B cell (primary cell): ENCODE measurements around the gene CRY2. TPM values are rescaled to one million over a fixed set of nuclear protein-coding genes. Genes with fewer than 3 reads are reported as not detected.

Experiments
- ATAC-seq: fragments of 200-7000 bp; cut with Tn5 transposase; one replicate; pipeline ENCODE4 v1.10.0; 2021; ENCODE audit warnings: low read depth, mild to moderate bottlenecking, moderate number of reproducible peaks, moderate library complexity
- CTCF ChIA-PET: fragments of 350-600 bp; sonication (Branson Sonifier 250); formaldehyde crosslinking; loops from one replicate; lab custom pipeline; 2021; ENCODE audit warnings: antibody characterized with exemption, inconsistent platforms; lab: Charles Lee
- POLR2A ChIA-PET: fragments of 350-600 bp; sonication (Branson Sonifier 250); formaldehyde crosslinking; loops from one replicate; lab custom pipeline; 2021; ENCODE audit warnings: antibody characterized with exemption; lab: Charles Lee
- DNase-seq: peaks from one replicate; pipeline ENCODE4 v3.0.0; 2013
- H2AFZ ChIP-seq: 2 replicates; pipeline ENCODE4 v1.6.1; 2012; ENCODE audit warnings: mild to moderate bottlenecking, low read depth, low read length; ENCODE audit not compliant: insufficient read depth, poor library complexity, severe bottlenecking
- H3K27ac ChIP-seq, 2 donors: 1 replicate in 1 of 2; 2 replicates in 1 of 2; pipeline ENCODE4 v1.5.1; 2012 to 2013; ENCODE audit warnings: low read length in 2 of 2, mild to moderate bottlenecking in 2 of 2, moderate library complexity in 1 of 2
- H3K27me3 ChIP-seq, 4 experiments: fragments of 200-600 bp in 1 of 4; sonication (generic) in 1 of 4; replicated peaks in 1 of 4; 1 replicate in 2 of 4; 2 replicates in 2 of 4; pipeline versions ENCODE4 v1.6.1 to v1.7.0; 2013 to 2016; ENCODE audit warnings: low read length in 3 of 4, mild to moderate bottlenecking in 2 of 4, mixed read lengths in 1 of 4, moderate library complexity in 1 of 4; ENCODE audit not compliant: insufficient read depth in 4 of 4, control insufficient read depth in 3 of 4; ENCODE audit errors: control extremely low read depth in 1 of 4
- H3K36me3 ChIP-seq, 2 experiments: replicated peaks in 1 of 2; 1 replicate in 1 of 2; 2 replicates in 1 of 2; pipeline versions ENCODE4 v1.6.1 to v1.7.1; 2013; ENCODE audit warnings: low read length in 1 of 2; ENCODE audit not compliant: insufficient read depth in 2 of 2, control insufficient read depth in 1 of 2; ENCODE audit errors: control extremely low read depth in 1 of 2, extremely low read depth in 1 of 2
- H3K4me1 ChIP-seq, 2 donors: fragments of 200-600 bp in 1 of 2; sonication (generic) in 1 of 2; 1 replicate in 1 of 2; 2 replicates in 1 of 2; pipeline versions ENCODE4 v1.5.1 to v1.6.1; 2013 to 2017; ENCODE audit warnings: low read length in 2 of 2; ENCODE audit not compliant: control insufficient read depth in 2 of 2, insufficient read depth in 2 of 2
- H3K4me2 ChIP-seq: replicated peaks from 2 replicates; pipeline ENCODE3; 2012; ENCODE audit warnings: mild to moderate bottlenecking, low read depth, low read length; ENCODE audit not compliant: poor library complexity, severe bottlenecking
- H3K4me3 ChIP-seq, 5 experiments: fragments of 200-600 bp in 1 of 5; sonication (generic) in 1 of 5; 1 replicate in 3 of 5; 2 replicates in 2 of 5; pipeline versions ENCODE4 v1.5.1 to v1.7.0; 2011 to 2016; ENCODE audit warnings: low read length in 4 of 5, mild to moderate bottlenecking in 4 of 5, low read depth in 2 of 5, control low read depth in 1 of 5, moderate library complexity in 1 of 5; ENCODE audit not compliant: insufficient read depth in 1 of 5; ENCODE audit errors: control extremely low read depth in 1 of 5, extremely low read depth in 1 of 5
- H3K79me2 ChIP-seq: fragments of 200-600 bp; sonication (generic); one replicate; pipeline ENCODE4 v1.6.0; 2016; ENCODE audit warnings: low read length; ENCODE audit not compliant: control insufficient read depth, insufficient read depth
- H3K9ac ChIP-seq: fragments of 200-600 bp; sonication (generic); 2 replicates; pipeline ENCODE4 v1.6.1; 2017; ENCODE audit warnings: mild to moderate bottlenecking, low read length, moderate library complexity
- H3K9me3 ChIP-seq, 3 donors: one replicate each; pipeline versions ENCODE4 v1.6.1 to v1.7.1; 2013; ENCODE audit warnings: low read length in 2 of 3; ENCODE audit not compliant: control insufficient read depth in 2 of 3, insufficient read depth in 1 of 3; ENCODE audit errors: control extremely low read depth in 1 of 3
- H4K20me1 ChIP-seq: 2 replicates; pipeline ENCODE4 v1.6.0; 2012; ENCODE audit warnings: mild to moderate bottlenecking, low read length; ENCODE audit not compliant: insufficient read depth, control insufficient read depth, poor library complexity, severe bottlenecking
- H3K27ac Mint-ChIP-seq: one replicate; pipeline ENCODE4 v1.8.0; 2021; ENCODE audit warnings: mixed read lengths
- H3K27me3 Mint-ChIP-seq: one replicate; pipeline ENCODE4 v1.8.0; 2021; ENCODE audit warnings: mixed read lengths
- H3K4me1 Mint-ChIP-seq: one replicate; pipeline ENCODE4 v1.8.0; 2021; ENCODE audit warnings: mixed read lengths
- H3K4me3 Mint-ChIP-seq: one replicate; pipeline ENCODE4 v1.8.0; 2021; ENCODE audit warnings: mixed read lengths
- H3K9me3 Mint-ChIP-seq: one replicate; pipeline ENCODE4 v1.8.0; 2022; ENCODE audit warnings: mixed read lengths; ENCODE audit not compliant: insufficient read depth
- CTCF ChIP-seq: fragments of 200-600 bp; IDR thresholded peaks from one replicate; pipeline ENCODE4 v1.8.0; 2022; ENCODE audit warnings: antibody characterized with exemption, mild to moderate bottlenecking
- EZH2 ChIP-seq: IDR thresholded peaks from 2 replicates; pipeline ENCODE4 v1.6.1; 2012; ENCODE audit warnings: borderline replicate concordance, low read depth, mild to moderate bottlenecking, moderate library complexity, low read length; ENCODE audit not compliant: insufficient read depth, poor library complexity, severe bottlenecking
- WGBS: methylation state at CpG from one replicate; pipeline ENCODE4 v1.1.5; 2013; ENCODE audit warnings: missing lambda C conversion rate; ENCODE audit not compliant: insufficient coverage; 5-methylcytosine and 5-hydroxymethylcytosine counted together
- intact Hi-C: fragments of 100-400 bp; cut with micrococcal nuclease; formaldehyde crosslinking; loops from one replicate; pipeline ENCODE4 v1.10.0; 2022
- polyA plus RNA-seq: library from polyadenylated mRNA; depleted of rRNA; stranded (reverse); fragments of >200 nt; gene quantifications from 2 replicates; pipeline ENCODE4 v1.2.3, GENCODE V29; 2012
- total RNA-seq, 2 donors: library from RNA; stranded (reverse); fragments of 120-200 nt in 1 of 2; gene quantifications; 1 replicate in 1 of 2; 2 replicates in 1 of 2; pipeline versions ENCODE4 v1.2.3 to v1.2.4, GENCODE V29; 2013 to 2022

Gene CRY2
- total and polyA plus RNA-seq, 2 donors (not counting 1 experiment from before 2014, with no cell fraction given): 20.4 to 65.1 TPM

DNA sequence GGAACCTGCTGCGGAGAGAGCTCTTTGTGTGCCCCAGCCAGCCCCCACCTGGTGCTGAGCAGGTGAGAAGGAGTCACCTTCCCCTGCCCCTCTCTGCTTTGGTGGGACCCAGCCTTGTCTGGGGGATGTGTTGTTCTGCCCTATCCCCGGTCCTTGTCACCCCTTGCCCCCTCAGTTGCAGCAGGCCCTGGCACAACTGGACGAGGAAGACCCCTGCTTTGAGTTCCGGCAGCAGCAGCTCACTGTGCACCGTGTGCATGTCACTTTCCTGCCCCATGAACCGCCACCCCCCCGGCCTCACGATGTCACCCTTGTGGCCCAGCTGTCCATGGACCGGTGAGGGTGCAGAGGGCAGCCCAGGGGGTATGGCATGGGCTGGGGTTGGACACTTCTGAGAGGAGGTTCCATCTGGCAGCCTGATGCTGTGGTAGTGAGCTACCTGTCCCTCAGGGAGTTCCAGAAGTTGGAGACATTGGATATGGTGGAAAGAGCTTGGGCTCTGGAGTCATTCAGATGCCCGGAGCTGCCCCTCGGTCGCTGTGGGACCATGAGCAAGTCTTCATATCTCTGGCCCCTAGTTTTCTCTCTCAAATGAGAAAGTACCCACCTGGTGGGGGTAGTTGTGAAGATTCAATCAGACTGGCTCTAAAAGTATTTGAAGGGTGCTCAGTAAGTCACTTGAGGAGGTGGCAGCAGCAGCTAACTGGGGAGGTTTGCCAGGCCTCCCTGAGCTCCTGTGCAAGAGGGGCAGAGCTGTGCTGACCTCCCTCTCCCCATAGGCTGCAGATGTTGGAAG lies 79.5 kb downstream of the CRY2 start:
- DNase-seq (peak; percentile 8), ATAC-seq (no peak)
- H3K4me1 ChIP-seq: peaks cover 59 to 84% of the 10 kb centered on the region in 2 donors
- POLR2A ChIA-PET: interaction anchor here (0.6 to 2.4 kb wide), 4 partner anchors 9 to 40 kb away, joined by 3 to 10 read pairs (median 8); partner anchors contain the start of gene PEX16
- H2AFZ ChIP-seq: no peak overlapping the region
- peaks cover 98% of the 10 kb centered on the region for H3K79me2 ChIP-seq
- WGBS: 93% methylated on average over 9 of the region's 12 CpGs
- H3K27ac ChIP-seq: peak overlapping the region; percentile 24 to 92
- Mint-ChIP-seq H3K4me1 (peaks cover 77% of the 10 kb centered on the region), H3K27me3 (no peaks in the 10 kb centered on the region), H3K27ac (peak overlapping the region; percentile 90), H3K4me3 (peak overlapping the region; percentile 16), H3K9me3 (no peaks in the 10 kb centered on the region)
- H3K4me3 ChIP-seq: no peak overlapping the region
- no peak for TF ChIP-seq CTCF
- no peak for TF ChIP-seq EZH2
- no peaks in the 10 kb centered on the region for H3K27me3 ChIP-seq
- H3K36me3 ChIP-seq: peaks cover 0 to 43% of the 10 kb centered on the region in 2 experiments
- H3K9me3 ChIP-seq: no peaks in the 10 kb centered on the region
- peaks cover 35% of the 10 kb centered on the region for H4K20me1 ChIP-seq
- CTCF ChIA-PET: interaction anchor here (1.1 to 2.4 kb wide), 5 partner anchors 9 to 80 kb away, joined by 4 to 10 read pairs (median 5); partner anchors contain the start of gene PEX16
- H3K4me2 ChIP-seq: peak overlapping the region; percentile 91
- H3K9ac ChIP-seq: no peak overlapping the region
- intact Hi-C loops: no loop called here

GRCh38 chr11:45927332-45927683 lies 80.0 kb downstream of the CRY2 start:
- intact Hi-C loops: no loop called here
- peak overlapping the region; percentile 90 for H3K27ac Mint-ChIP-seq
- Histone ChIP-seq H3K9ac (no peak overlapping the region), H3K4me3 (no peak overlapping the region), H3K27ac (peak overlapping the region; percentile 24 to 92), H3K4me2 (peak overlapping the region; percentile 91), H4K20me1 (peaks cover 35% of the 10 kb centered on the region), H2AFZ (no peak overlapping the region), H3K36me3 (peaks cover 0 to 43% of the 10 kb centered on the region in 2 experiments), H3K9me3 (no peaks in the 10 kb centered on the region), H3K4me1 (peaks cover 58 to 85% of the 10 kb centered on the region in 2 donors), H3K27me3 (no peaks in the 10 kb centered on the region), H3K79me2 (peaks cover 98% of the 10 kb centered on the region)
- H3K4me1 Mint-ChIP-seq: peaks cover 82% of the 10 kb centered on the region
- peak overlapping the region; percentile 16 for H3K4me3 Mint-ChIP-seq
- WGBS: 61% methylated on average over 12 of the region's 15 CpGs
- H3K27me3 Mint-ChIP-seq: no peaks in the 10 kb centered on the region
- DNase-seq (peak; percentile 14), ATAC-seq (no peak)
- no peak for TF ChIP-seq CTCF
- no peak for TF ChIP-seq EZH2
- POLR2A ChIA-PET: interaction anchor here (0.6 to 2.4 kb wide), 5 partner anchors 8 to 81 kb away, joined by 3 to 10 read pairs (median 6); partner anchors contain the start of genes CRY2 and PEX16
- CTCF ChIA-PET: interaction anchor here (1.1 to 2.4 kb wide), 5 partner anchors 9 to 79 kb away, joined by 4 to 10 read pairs (median 5); partner anchors contain the start of gene PEX16
- H3K9me3 Mint-ChIP-seq: no peaks in the 10 kb centered on the region
